GM21723 (cell line): ENCODE results near the gene BICD2.
"Not testable (repeated sequence)": the region's sequence is repeated elsewhere in the genome, so short reads cannot be mapped to it uniquely, and the experiment has no call there.

Experiments used
- ATAC-seq: cut with Tn5 transposase; IDR thresholded peaks from one replicate; pipeline ENCODE4 v1.9.1; 2021; ENCODE audit warnings: mild to moderate bottlenecking, moderate library complexity; ENCODE audit not compliant: unreplicated experiment

The BICD2 gene

DNA sequence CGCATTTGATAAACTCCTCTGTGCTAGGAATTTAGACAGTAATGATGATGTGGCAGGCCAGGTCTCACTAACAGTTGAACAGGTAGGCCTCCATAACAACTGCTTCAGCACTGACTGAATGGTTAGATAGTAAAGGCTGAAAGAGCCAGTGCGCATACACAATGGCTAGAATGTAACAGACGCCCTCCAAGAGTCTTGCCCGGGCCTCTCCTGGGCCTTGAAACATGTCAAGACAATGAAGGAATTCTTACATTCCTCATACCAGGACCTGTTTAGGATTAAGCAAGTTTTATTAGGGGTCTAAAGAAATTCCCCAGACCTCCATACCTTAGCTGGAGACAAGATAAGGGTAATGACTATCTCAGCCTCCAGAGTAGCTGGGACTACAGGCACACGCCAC lies 6.7 kb upstream of the BICD2 start:
- no peak for ATAC-seq

DNA sequence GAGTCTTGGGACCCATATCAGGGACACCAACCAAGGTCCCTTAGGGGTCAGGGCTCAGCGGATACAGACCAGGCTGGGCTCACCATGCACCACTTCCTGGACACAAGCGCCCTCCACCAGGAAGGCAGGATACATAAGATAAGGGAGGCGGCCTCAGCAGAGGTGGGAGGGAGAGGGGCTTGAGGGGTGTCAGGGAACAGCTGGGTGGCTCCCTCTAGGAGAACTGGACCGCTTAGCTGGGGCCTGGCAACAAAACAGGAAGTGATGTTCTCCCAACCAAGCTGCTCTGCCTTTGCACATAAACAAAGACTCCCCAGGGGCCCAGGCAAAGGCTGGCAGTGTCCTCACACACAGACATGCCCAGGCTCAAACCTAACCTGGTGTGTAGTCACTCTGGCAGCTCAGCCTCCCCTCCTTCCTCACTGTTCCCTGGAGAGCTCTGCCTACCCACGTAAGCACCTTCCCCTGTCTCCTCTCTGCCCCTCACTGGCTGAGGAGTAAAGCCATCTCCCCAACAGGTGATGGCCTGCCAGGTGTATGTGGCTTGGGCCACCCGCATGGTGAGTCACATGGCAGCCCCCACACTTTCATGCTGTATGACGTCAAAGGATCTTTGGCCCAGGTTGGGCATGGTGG lies 5.8 kb upstream of the BICD2 start:
- no peak for ATAC-seq

DNA sequence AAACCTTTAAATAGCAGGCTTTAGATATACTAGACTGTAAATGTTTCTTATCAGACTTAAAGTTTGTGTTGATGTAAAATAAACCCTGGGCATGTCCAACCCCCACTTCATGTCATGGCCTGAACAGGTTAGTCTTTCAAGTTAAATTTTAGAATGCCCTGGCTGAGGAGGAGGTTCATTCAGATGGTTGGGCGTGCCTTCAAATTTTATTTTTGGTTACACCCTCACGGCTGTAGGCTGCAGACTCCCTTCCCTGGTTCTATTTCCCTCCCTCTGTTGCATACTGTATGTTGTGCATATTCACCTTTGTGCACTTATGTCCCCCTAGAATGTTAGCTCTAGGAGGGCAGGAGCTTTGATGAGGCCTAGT lies 5.3 kb upstream of the BICD2 start:
- ATAC-seq: no peak

DNA sequence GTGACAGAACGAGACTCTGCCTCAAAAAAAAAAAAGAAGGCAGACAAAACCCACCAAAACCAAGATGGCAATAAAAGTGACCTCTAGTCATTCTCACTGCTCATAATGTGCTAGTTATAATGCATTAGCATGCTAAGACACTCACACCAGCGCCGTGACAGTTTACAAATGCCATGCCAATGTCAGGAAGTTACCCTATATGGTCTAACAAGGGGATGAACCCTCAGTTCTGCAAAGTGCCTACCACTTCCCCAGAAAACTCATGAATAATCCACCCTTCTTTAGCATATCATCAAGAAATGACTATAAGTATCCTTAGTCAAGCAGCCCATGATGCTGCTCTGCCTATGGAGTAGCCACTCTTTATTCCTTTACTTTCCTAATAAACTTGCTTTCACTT lies 4.7 kb upstream of the BICD2 start:
- no peak for ATAC-seq

DNA sequence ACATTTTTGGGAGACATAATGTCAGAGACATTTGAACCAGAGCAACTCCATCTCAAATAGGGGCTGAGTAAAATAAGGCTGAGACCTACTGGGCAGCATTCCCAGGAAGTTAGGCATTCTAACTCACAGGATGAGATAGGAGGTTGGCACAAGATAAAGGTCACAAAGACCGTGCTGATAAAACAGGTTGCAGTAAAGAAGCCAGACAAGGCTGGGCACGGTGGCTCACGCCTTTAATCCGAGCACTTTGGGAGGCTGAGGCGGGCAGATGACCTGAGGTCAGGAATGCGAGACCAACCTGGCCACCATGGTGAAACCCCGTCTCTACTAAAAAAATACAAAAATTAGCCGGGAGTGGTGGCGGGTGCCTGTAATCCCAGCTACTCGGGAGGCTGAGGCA lies 4.2 kb upstream of the BICD2 start:
- not testable (repeated sequence) for ATAC-seq

DNA sequence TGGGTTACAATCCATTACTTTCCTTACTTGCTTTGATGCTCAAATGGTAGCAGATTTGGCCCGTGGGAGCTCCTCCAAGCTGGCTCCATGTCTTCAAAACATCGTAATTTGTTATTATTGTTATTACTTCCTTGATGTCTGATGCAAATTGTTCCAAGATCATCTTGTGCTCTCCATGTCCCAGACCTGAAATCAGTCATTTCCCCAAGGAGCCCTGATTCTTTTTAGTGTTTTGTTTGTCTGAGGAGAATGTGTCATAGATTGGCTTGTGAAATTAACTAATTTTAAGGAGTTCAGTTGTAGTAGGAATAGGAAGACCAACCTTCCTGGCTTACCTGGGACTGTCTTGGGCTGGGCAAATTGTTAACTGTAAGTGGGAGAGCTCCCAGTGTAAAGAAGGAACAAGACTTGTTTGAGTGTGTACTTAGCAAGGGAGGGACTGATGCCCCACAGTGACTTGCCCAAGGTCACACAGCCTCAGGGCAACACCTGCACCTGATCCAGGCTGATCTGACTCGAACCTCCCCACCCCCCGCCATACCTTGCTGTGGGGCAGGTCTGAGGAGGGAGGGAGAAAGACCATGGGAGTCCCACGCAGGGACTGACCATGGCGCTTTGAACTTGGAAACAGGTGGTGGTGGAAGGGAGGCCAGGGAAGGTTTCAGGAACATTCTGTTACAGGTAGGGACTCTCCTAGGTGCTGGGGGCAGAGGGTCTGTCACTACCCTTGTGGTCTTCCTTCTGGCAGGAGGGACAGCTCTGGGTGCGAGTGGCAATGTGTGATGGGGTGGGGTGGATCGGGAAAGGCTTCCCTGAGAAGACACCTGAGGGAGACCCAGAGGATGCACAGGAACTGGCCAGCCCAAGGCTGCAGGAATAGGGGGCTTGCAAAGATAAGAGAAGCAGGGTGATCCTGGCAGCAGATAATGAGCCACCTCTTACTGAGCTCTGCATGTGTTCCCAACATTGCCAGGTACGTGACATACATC lies 2.7 kb upstream of the BICD2 start:
- no peak for ATAC-seq

DNA sequence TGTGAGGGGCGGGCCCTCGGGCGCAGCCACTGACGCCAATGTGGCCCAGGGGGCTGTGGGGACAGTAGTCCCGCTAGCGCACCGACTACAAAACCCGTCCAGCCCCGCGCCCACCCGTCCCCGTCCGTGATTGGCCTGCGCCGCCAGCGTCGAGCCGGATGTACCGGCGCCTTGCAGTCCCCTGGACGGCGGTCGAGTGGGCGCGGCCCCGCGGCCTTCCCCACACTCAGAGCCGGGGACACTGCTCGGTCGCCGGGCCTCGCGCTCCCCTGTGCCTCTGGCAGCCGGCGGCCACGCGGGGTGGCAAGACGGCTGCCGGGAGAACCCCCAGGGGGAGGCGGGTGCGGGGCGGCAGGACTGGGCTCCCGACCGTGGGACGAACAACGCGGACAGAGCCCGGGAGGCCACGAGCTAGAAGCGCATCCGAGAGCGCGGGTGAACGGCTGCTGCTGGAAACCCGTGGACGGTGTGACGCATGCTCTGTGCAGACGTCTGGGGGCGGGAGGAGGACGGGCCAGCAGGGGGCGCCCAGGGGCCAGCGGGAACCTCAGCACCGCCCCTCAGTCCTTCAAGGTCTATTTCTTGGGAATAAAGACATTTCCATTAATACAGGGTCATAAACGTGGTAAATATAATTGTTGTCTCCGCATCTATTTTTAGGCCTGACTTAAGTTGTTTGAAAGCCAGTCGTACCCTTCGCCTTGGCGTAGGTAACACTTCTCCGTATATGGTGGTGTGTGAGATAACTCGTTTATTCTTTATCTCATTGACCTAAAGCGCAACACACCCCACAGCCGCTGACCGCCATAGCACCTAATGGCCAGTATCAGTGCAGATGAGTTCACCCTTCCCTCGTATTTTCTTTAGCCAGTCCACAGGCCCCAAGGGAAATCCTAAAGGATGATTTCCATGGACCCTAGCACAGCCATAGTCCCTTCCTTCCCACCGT lies 629 bp upstream of the BICD2 start:
- ATAC-seq: peak; percentile 64

DNA sequence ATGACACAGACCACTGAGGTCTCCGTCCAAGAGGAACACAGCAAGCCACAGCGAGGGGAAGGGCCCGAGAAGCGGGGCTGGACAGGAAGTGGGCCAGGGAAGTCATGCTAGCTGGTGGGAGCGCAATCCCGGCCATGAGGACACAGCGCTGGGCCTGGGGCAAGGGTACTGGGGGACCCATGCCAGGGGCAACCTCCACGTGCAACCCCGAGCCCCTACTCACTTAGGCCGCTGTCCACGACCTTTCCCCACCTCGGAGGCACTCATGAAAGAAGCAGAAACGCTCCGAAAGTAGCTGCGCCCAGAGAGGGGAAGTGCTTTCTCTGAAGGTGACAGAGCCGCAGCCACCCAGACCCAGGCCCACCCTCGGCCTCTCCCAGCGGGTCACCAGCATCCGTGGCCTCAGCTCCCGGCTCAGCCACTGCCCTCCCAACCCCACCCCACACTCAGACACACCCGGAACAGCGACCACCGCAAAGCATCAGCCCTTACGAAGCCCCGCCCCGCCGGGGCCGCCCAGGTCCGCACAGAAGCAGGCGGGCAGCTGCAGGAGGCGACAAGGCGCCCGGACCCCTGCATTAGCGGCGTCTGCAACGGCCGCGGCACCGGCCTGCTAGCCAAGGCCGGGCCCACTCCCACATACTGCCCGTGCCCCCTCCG lies 782 bp downstream of the BICD2 start:
- no peak for ATAC-seq

DNA sequence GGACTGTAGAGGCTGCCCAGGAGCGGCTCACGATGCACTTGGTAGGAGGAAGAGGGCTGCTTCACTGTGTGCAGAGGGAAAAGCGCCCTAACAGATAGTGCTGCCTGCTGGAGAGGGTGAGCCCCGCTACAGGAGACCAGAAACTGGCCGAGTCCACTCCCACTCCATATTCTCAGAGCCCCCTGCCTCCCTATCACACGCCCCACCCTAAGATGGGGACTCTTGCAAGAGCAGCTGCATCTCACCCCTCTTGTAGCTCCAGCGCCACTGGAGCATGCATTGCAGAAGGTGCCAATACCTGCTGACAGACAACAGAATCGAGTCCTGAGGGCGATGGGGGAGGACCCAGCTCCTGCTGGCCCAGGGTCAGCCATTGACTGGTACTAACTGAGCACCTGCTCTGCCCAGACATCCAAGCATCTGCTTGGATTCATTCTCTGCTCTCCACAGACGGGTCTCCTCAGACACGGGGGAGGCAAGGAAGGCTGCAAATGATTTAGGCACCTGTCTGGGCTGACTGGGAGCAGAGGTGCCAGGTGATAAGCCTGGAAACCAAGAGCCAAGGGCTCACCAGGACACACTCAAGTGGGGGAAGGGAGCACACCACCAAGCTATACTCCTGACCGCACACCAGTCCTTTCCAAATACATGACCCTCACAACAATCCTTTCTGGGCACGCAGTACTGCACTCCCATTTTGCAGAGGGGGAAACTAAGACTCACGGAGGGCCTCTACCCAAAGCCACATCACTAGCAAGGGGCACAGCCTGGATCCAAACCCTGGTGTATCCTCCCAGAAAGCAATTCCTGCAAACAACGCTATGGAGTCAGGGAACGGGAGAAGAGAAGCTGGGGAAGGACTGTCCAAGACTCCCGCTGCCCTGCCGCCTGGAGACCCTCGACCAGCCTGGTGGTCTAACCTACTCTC lies 1.6 kb downstream of the BICD2 start:
- no peak for ATAC-seq

DNA sequence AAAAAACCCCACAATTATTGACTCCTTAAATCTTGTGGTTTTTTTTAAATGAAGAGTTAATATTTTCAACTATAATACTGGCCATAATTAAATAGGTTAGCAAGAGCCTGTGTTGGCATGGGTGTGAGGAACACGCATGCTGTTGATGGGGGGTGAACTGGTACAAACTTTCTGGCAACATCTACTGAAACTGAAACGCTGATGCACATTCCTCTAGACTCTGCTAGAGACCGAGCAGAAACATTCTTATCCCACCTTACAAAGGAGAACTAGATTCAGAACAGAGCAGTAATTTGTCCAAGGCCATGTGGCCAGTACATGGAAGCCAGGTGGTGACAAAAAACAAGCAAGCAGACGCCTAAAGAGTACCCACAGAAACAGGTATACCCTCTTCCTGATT lies 2.4 kb downstream of the BICD2 start:
- no peak for ATAC-seq

DNA sequence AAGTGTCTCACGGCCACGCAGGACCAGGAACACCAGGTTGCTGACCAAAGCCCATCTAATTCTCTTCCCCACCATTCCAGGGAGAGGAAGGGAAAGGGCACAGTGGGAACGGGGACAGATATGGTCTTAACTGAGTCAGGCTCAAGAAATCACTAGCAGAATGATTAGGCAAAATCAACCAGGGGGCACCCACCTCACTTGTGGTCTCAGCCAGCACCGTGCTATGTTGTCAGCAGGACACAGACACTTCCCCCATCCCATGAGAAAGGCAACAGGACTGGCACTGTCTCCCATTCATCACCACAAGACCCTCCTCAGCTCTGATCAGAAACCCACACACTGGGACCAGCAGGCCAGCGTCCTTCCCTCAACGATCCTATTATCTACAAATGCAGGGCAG lies 2.9 kb downstream of the BICD2 start:
- no peak for ATAC-seq

DNA sequence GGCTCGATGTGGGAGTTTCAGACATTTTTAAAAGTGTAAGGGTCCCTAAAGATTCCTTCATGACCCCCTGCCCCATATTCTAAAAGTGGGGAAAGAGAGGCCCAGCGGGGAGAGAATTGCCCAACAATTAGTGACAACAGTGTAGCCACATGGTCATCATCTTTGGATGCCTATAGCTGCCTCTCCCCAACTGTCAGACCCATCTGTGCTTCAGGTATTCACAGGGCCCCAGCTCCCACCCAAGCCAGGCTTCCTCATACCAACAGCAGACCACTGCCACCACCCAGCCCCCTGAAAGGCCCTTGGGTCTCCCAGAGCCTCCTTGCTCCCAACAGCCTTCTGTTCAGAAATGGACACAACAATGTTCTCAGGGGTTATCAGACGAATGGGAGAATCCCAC lies 4.1 kb downstream of the BICD2 start:
- no peak for ATAC-seq

DNA sequence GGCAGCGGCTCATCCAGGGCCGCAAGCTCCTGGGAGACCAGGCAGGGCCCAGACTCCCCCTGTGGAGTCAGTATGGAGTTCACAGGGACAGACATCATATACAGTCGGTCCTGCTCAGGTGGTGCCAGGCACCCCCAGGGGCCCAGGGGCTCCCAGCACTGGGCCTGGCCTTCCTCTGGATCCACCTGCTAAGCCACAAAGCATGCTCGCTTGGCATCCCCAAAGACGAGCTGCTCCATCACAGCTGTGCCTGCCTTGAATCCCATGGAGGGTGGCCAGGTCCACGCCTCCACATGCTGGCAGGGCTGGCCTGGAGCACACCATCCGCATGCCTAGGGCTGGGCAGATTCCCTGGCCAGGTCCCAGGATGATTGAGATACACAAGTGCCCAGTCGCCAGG lies 4.6 kb downstream of the BICD2 start:
- ATAC-seq: no peak

DNA sequence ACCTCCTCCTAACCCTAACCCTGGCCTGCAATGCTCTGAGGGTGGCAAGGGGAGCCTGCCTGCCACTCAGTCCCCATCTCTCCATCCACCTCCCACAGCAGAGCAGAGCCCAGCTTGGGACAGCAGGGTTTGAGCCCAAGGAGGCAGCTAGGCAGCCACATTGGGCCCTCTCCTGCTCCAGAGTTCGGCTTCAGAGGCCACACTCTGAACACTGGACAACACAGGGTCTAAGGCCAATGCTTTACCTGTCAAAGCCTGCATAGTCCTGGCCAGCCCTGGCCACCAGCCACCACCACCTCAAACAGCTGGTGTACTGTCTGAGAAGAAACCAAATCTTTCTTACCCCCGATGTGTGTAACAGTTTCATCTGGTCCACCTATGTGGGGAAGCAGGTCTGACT lies 5.2 kb downstream of the BICD2 start:
- no peak for ATAC-seq

DNA sequence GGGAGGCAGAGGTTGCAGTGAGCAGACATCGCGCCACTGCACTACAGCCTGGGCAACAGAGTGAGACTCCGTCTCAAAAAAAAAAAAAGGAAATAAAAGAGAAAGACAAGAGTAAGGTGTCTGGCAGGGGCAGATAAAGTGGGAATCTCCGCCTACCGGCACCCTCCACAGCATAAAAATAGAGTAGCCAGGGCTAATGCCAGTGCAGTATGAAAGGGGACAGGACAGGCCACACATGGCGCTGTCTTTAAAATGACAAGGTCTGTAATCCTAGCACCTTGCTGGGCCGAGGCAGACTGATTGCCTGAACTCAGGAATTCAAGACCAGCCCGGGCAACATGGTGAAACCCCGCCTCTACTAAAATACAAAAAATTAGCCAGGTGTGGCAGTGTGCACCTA lies 7.8 kb downstream of the BICD2 start:
- ATAC-seq: no peak

DNA sequence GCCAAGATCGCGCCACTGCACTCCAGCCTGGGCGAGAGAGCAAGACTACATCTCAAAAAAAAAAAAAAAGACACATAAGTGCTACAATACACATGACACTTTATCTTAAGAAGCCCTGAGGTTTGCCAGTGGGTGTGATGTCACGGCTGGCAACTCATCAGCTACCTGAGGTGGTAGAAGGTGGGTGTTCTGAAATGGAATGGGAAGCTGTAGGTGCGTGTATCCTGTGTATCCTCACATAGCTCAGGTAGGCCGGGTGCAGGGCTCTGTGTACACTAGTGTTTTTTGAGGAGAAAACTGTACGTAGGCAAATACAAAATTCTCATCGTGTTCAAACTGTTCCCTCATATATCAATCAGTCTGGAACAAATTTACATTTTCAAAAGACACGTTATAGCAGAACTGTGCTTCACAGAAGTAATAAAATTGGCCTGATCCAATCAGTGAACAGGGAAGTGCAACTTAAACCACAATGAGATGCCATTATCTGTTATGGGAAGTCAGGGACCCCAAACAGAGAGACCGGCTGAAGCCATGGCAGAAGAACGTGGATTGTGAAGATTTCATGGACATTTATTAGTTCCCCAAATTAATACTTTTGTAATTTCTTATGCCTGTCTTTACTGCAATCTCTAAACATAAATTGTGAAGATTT lies 10.4 kb downstream of the BICD2 start:
- ATAC-seq: no peak

DNA sequence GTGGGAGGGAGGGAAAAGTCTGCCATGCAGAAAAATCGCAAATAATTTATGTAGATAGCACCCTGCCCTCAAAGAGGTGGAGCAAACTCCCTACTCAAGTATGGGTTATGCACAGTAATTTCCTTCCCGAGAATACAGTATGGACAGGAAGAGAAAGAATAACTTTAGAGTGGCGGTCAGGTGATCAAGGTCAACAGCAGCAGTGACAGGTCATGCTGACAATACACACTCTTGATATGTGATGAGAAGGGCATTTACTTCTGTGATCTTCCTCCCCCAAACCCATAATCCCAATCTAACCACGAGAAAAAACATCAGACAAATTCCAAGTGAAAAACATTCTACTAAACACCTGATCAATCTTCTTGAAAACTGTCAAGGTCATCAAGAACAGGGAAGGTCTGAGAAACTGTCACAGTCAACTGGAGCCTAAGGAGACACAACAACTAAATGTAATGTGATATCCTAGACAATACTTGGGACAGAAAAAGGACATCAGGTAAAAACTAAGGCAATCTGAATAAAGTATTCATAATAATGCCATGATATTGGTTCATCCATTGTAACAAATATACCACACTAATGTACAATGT lies 11.7 kb downstream of the BICD2 start:
- ATAC-seq: no peak

DNA sequence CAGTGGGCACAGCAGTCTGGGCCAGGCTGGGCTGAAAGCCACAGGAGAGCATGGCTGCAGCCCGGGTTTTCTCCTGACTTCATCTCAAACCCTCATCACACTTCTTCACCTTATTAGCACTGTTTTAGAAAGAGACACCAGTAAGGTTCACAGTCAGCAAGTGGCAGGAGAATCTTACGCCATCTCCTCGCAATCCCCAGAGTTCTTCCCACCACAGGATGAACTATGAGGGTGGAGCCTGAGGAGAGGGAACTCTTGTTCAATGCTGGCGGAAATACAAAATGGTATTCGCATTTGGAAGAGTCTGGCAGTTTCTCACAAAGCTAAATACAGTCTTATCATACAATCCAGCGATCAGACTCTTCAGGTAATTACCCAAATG lies 14.7 kb downstream of the BICD2 start:
- no peak for ATAC-seq
